OCI-LY3 (cell line): ENCODE results near the gene TCF25.

Experiments used
- H2AFZ ChIP-seq: fragments of 200-600, 300-600 bp; shearing (Covaris generic); 2 replicates; pipeline ENCODE4 v1.6.0; 2014; ENCODE audit warnings: antibody characterized with exemption, low read depth, low read length
- H3K27ac ChIP-seq: fragments of 200-600, 300-600 bp; sonication (generic); 2 replicates; pipeline ENCODE4 v1.5.1; 2014; ENCODE audit warnings: mild to moderate bottlenecking, low read length, moderate library complexity, mixed read lengths
- H3K27me3 ChIP-seq: fragments of 200-600, 300-600 bp; sonication (generic); 2 replicates; pipeline ENCODE4 v1.6.1; 2014; ENCODE audit warnings: low read depth, low read length, mixed read lengths
- H3K36me3 ChIP-seq: fragments of 200-600, 300-600 bp; sonication (generic); replicated peaks from 2 replicates; pipeline ENCODE3; 2014; ENCODE audit warnings: low read depth, low read length, mixed read lengths
- H3K4me1 ChIP-seq: fragments of 300-600, 200-600 bp; sonication (generic); 2 replicates; pipeline ENCODE4 v1.6.1; 2014; ENCODE audit warnings: low read length, mixed read lengths
- H3K4me2 ChIP-seq: fragments of 200-600, 300-600 bp; sonication (generic); 2 replicates; pipeline ENCODE4 v1.6.1; 2014; ENCODE audit warnings: low read length, mixed read lengths
- H3K4me3 ChIP-seq: fragments of 300-600, 200-600 bp; sonication (generic); 2 replicates; pipeline ENCODE4 v1.5.1; 2014; ENCODE audit warnings: antibody characterized with exemption, mild to moderate bottlenecking, low read length, moderate library complexity
- H3K79me2 ChIP-seq: fragments of 300-600, 200-600 bp; shearing (Covaris generic); 2 replicates; pipeline ENCODE4 v1.6.1; 2014; ENCODE audit warnings: mild to moderate bottlenecking, low read length, mixed read lengths
- H3K9ac ChIP-seq: fragments of 300-600, 200-600 bp; shearing (Covaris generic); 2 replicates; pipeline ENCODE4 v1.6.0; 2014; ENCODE audit warnings: mild to moderate bottlenecking, low read length, moderate library complexity
- H3K9me3 ChIP-seq: fragments of 200-600, 300-600 bp; shearing (Covaris generic); 2 replicates; pipeline ENCODE4 v1.6.1; 2014; ENCODE audit warnings: low read length, mixed read lengths; ENCODE audit not compliant: insufficient read depth
- H4K20me1 ChIP-seq: fragments of 200-600, 300-600 bp; sonication (generic); 2 replicates; pipeline ENCODE4 v1.6.1; 2016; ENCODE audit warnings: low read length, mixed read lengths; ENCODE audit not compliant: insufficient read depth
- CTCF ChIP-seq: fragments of 200-600, 300-600 bp; sonication (generic); IDR thresholded peaks from 2 replicates; pipeline ENCODE4 v1.5.1; 2014; ENCODE audit warnings: antibody characterized with exemption, low read length, low read depth
- EZH2phosphoT487 ChIP-seq: fragments of 200-600 bp; shearing (Covaris generic); IDR thresholded peaks from 2 replicates; pipeline ENCODE4 v1.6.1; 2018; ENCODE audit warnings: antibody characterized with exemption, mixed run types, low read depth

The TCF25 gene

GRCh38 chr16:89893642-89894548, 20.5 kb downstream of the TCF25 start:
- H3K4me2 ChIP-seq, result no peak overlapping the region
- no peaks in the 10 kb centered on the region for H3K4me1 ChIP-seq
- H3K79me2 ChIP-seq, result no peaks in the 10 kb centered on the region
- peaks cover 46% of the 10 kb centered on the region for H3K36me3 ChIP-seq
- H3K27ac ChIP-seq, result no peak overlapping the region
- H3K27me3 ChIP-seq, result no peaks in the 10 kb centered on the region
- no peaks in the 10 kb centered on the region for H3K9me3 ChIP-seq
- no peak for TF ChIP-seq EZH2phosphoT487
- TF ChIP-seq CTCF, result no peak
- no peak overlapping the region for H3K4me3 ChIP-seq
- H3K9ac ChIP-seq, result no peak overlapping the region
- no peak overlapping the region for H2AFZ ChIP-seq
- H4K20me1 ChIP-seq, result peaks cover 4% of the 10 kb centered on the region; the same call in 1 of the 2 replicates

GRCh38 chr16:89895482-89896250, 22.3 kb downstream of the TCF25 start:
- TF ChIP-seq EZH2phosphoT487, result no peak
- no peak for TF ChIP-seq CTCF
- Histone ChIP-seq H3K4me1 (no peaks in the 10 kb centered on the region), H4K20me1 (peaks cover 4% of the 10 kb centered on the region; the same call in 1 of the 2 replicates), H3K4me2 (no peak overlapping the region), H3K79me2 (no peaks in the 10 kb centered on the region), H3K9ac (no peak overlapping the region), H3K36me3 (peaks cover 58% of the 10 kb centered on the region), H2AFZ (no peak overlapping the region), H3K27ac (no peak overlapping the region), H3K4me3 (no peak overlapping the region), H3K27me3 (no peaks in the 10 kb centered on the region), H3K9me3 (no peaks in the 10 kb centered on the region)

GRCh38 chr16:89897204-89897603, 23.8 kb downstream of the TCF25 start:
- Histone ChIP-seq H3K4me3 (no peak overlapping the region), H3K79me2 (no peaks in the 10 kb centered on the region), H4K20me1 (peaks cover 4% of the 10 kb centered on the region; the same call in 1 of the 2 replicates), H3K27ac (no peak overlapping the region), H3K36me3 (peaks cover 53% of the 10 kb centered on the region), H3K4me1 (no peaks in the 10 kb centered on the region), H3K4me2 (no peak overlapping the region), H3K27me3 (no peaks in the 10 kb centered on the region), H3K9ac (no peak overlapping the region), H3K9me3 (no peaks in the 10 kb centered on the region), H2AFZ (no peak overlapping the region)
- TF ChIP-seq CTCF (no peak), EZH2phosphoT487 (no peak)
